Measurements from ENCODE around the gene RSAD2. TPM values are rescaled to one million over a fixed set of nuclear protein-coding genes. Genes with fewer than 3 reads are reported as not detected.
"Not testable (repeated sequence)": the region's sequence is repeated elsewhere in the genome, so short reads cannot be mapped to it uniquely, and the experiment has no call there.

The RSAD2 gene
- polyA plus RNA-seq, 2 of the 4 experiments (the other 2 are of a cell fraction): 0.03 to 0.06 TPM

DNA sequence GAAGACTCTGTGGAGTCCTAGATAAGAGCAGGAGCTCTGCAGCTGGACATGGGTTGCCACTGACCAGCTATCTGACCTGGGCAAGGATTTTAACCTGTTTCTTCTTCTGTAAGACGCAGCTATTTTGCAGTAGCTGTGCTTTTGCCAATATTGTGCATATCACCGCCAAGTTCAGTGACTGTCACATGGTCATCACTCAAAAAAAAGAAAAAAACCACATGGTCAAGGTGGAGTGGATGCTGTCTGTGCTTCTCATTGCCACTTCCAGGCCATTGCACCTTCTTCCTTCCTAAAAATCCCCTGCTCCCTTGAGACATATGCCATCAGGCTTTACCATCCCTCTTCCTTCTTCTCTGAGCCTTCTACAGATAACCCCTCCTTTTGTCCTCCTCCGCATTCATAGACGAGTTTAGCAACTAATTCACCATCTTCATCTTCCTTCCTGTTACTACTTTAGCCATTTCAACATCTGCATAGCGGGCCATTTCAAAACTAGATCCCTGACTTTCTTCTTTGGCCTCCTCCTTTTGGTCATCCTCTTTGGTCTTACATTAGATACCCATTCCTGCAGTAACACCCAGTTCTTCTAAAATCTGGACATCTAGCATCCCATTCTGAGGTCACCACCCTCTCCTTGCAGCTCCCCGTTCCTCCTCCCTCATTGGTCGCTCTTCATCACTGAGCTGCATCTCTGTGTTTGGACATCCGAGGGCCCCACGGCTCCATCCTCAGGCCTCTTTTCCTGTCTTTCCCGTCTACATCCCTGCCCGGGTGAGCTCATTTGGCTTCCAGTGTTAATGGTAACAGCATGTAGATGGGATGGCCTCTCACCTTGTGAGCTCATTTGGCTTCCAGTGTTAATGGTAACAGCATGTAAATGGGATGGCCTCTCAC is 57.4 kb downstream of the RSAD2 start (continued):
- TF ChIP-seq, protein P1, sequence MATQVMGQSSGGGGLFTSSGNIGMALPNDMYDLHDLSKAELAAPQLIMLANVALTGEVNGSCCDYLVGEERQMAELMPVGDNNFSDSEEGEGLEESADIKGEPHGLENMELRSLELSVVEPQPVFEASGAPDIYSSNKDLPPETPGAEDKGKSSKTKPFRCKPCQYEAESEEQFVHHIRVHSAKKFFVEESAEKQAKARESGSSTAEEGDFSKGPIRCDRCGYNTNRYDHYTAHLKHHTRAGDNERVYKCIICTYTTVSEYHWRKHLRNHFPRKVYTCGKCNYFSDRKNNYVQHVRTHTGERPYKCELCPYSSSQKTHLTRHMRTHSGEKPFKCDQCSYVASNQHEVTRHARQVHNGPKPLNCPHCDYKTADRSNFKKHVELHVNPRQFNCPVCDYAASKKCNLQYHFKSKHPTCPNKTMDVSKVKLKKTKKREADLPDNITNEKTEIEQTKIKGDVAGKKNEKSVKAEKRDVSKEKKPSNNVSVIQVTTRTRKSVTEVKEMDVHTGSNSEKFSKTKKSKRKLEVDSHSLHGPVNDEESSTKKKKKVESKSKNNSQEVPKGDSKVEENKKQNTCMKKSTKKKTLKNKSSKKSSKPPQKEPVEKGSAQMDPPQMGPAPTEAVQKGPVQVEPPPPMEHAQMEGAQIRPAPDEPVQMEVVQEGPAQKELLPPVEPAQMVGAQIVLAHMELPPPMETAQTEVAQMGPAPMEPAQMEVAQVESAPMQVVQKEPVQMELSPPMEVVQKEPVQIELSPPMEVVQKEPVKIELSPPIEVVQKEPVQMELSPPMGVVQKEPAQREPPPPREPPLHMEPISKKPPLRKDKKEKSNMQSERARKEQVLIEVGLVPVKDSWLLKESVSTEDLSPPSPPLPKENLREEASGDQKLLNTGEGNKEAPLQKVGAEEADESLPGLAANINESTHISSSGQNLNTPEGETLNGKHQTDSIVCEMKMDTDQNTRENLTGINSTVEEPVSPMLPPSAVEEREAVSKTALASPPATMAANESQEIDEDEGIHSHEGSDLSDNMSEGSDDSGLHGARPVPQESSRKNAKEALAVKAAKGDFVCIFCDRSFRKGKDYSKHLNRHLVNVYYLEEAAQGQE (IDR thresholded peaks at IDR 0.05): no peak
- no peak for TF ChIP-seq NPAS2 (CRISPR knock-in tag; IDR thresholded peaks at IDR 0.05; ENCODE audit: borderline replicate concordance)
- no peak for TF ChIP-seq NR3C1 (IDR thresholded peaks at IDR 0.05)
- no peak for TF ChIP-seq BHLHE40 (IDR thresholded peaks at IDR 0.05; ENCODE audit: low read depth, low read length)
- no peak for TF ChIP-seq RFX5 (IDR thresholded peaks at IDR 0.05)
- TF ChIP-seq, protein P2, sequence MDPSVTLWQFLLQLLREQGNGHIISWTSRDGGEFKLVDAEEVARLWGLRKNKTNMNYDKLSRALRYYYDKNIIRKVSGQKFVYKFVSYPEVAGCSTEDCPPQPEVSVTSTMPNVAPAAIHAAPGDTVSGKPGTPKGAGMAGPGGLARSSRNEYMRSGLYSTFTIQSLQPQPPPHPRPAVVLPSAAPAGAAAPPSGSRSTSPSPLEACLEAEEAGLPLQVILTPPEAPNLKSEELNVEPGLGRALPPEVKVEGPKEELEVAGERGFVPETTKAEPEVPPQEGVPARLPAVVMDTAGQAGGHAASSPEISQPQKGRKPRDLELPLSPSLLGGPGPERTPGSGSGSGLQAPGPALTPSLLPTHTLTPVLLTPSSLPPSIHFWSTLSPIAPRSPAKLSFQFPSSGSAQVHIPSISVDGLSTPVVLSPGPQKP (IDR thresholded peaks at IDR 0.05; ENCODE audit: low read depth, low read length): no peak
- TF ChIP-seq E2F6 (IDR thresholded peaks at IDR 0.05; ENCODE audit: borderline replicate concordance, low read depth): no peak

DNA sequence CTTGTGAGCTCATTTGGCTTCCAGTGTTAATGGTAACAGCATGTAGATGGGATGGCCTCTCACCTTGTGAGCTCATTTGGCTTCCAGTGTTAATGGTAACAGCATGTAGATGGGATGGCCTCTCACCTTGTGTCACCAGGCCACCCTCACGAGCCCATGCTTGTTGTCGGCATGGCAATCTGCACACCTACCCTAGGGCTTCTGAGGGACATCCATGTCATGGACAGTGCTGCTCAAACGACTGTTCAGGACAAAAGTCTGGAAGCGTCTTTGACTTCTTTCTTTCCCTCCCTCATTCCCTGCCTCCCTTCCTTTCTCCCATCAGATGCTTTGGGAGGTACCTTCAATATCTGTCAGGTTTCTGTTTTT is 58.1 kb downstream of the RSAD2 start:
- FAIRE-seq; DNase-seq (ENCODE audit: low read depth in 1 of 2, low spot score in 1 of 2); ATAC-seq; H3K4me2 ChIP-seq; H3K9me3 ChIP-seq; H3K27ac ChIP-seq; H3K4me3 ChIP-seq; H3K4me1 ChIP-seq; POLR2A ChIA-PET: not testable (repeated sequence)
- WGBS (ENCODE audit: missing lambda C conversion rate): 73% methylated on average over 4 of the region's 4 CpGs
- CTCF ChIA-PET: interaction anchor here (0.7 to 1.1 kb wide), 2 partner anchors 19 to 23 kb away, joined by 3 read pairs; no protein-coding TSS in a partner anchor

- POLR2A ChIA-PET: no interaction called here
- no peak for FAIRE-seq
Observed at GRCh38 chr2:6937157-6937556, 59.6 kb downstream of the RSAD2 start.

DNA sequence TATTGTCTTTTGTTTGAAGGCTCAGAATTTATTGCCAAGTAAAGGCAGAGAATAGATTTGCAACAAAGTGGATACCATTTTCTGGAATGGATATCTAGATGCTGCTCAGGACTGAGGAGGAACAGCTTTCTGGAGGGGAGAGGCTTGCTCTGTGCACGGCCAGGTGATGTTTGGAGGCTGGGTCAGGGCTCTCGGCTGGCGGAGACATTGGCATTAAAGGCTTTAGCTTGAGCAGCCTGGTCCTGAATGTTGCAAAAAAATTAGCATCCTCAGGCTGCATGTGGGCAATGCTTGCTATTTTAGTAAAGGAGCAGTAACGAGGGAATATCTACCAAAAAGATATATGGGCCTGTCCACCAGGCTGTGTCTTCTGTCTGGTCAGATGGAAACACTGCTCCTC is 60.0 kb downstream of the RSAD2 start:
- no peak for DNase-seq (ENCODE audit: low read depth in 1 of 2, low spot score in 1 of 2)
- H3K4me1 ChIP-seq: no peaks in the 10 kb centered on the region
- POLR2A ChIA-PET: no interaction called here
- no peak overlapping the region for H3K4me2 ChIP-seq
- CTCF ChIA-PET: interaction anchor here (2.2 kb wide), 1 partner anchor 20 kb away, joined by 7 read pairs; the partner anchor contains the start of gene RNF144A
- TF ChIP-seq TP53 (CRISPR knock-in tag; IDR thresholded peaks at IDR 0.05) (no peak), HOXB5 (CRISPR knock-in tag; IDR thresholded peaks at IDR 0.05) (no peak), ZNF302 (CRISPR knock-in tag; IDR thresholded peaks at IDR 0.05) (no peak)
- H3K4me3 ChIP-seq: no peak overlapping the region
- H3K27ac ChIP-seq: no peak overlapping the region
- no peaks in the 10 kb centered on the region for H3K9me3 ChIP-seq
- WGBS (ENCODE audit: missing lambda C conversion rate): 74% methylated on average over 4 of the region's 4 CpGs
- no peak for ATAC-seq
- FAIRE-seq: no peak

More at GRCh38 chr2:6937157-6937556, 59.6 kb downstream of the RSAD2 start:
- no peak for ATAC-seq
- no peak overlapping the region for H3K4me3 ChIP-seq
- H3K4me2 ChIP-seq: no peak overlapping the region
- TF ChIP-seq FOSB (CRISPR knock-in tag; IDR thresholded peaks at IDR 0.05): no peak
- TF ChIP-seq ATOH8 (CRISPR knock-in tag; IDR thresholded peaks at IDR 0.05; ENCODE audit: low read depth): no peak
- TF ChIP-seq MAZ (IDR thresholded peaks at IDR 0.05; ENCODE audit: borderline replicate concordance, low read depth, low read length): no peak
- TF ChIP-seq MYC (IDR thresholded peaks at IDR 0.05; ENCODE audit: borderline replicate concordance, low read length): no peak
- no peaks in the 10 kb centered on the region for H3K9me3 ChIP-seq
- DNase-seq (ENCODE audit: low read depth in 1 of 2, low spot score in 1 of 2): no peak
- WGBS (ENCODE audit: missing lambda C conversion rate): 77% methylated on average over 2 of the region's 2 CpGs
- no peaks in the 10 kb centered on the region for H3K4me1 ChIP-seq
- CTCF ChIA-PET: interaction anchor here (2.2 kb wide), 1 partner anchor 20 kb away, joined by 7 read pairs; the partner anchor contains the start of gene RNF144A
- H3K27ac ChIP-seq: no peak overlapping the region
